ENCODE data around the gene BPIFB4. TPM values are rescaled to one million over a fixed set of nuclear protein-coding genes. Genes with fewer than 3 reads are reported as not detected.

Gene BPIFB4
- polyA plus RNA-seq, 1 of the 3 experiments (the other 2 are of a cell fraction) = not detected

GRCh38 chr20:33059136-33059535, 20.3 kb upstream of the BPIFB4 start:
- Histone ChIP-seq H3K36me3 (replicated peaks in 1 of 2; ENCODE audit: control insufficient read depth in 1 of 2, insufficient read depth in 2 of 2, low read length in 1 of 2) (no peaks in the 10 kb centered on the region), H3K9ac (no peak overlapping the region), H3K27ac (ENCODE audit: low read depth in 2 of 2, low read length in 1 of 2) (no peak overlapping the region), H4K20me1 (ENCODE audit: insufficient read depth) (no peaks in the 10 kb centered on the region), H3K4me1 (ENCODE audit: control insufficient read depth in 1 of 2, insufficient read depth in 2 of 2, low read depth in 1 of 2, low read length in 1 of 2) (no peaks in the 10 kb centered on the region), H3K79me2 (ENCODE audit: insufficient read depth) (no peaks in the 10 kb centered on the region), H3K4me3 (ENCODE audit: low read depth in 2 of 2, low read length in 1 of 2) (no peak overlapping the region), H3F3A (replicated peaks; ENCODE audit: insufficient read depth) (no peaks in the 10 kb centered on the region), H3K9me2 (no peaks in the 10 kb centered on the region), H3K9me3 (no peaks in the 10 kb centered on the region), H3K4me2 (no peak overlapping the region), H3K27me3 (ENCODE audit: insufficient read depth) (peaks cover 50% of the 10 kb centered on the region; the same call in 1 of the 2 replicates), H2AFZ (ENCODE audit: low read depth) (no peak overlapping the region)
- CTCF ChIA-PET = no interaction called here
- POLR2A ChIA-PET = no interaction called here
- DNase-seq = no peak
- TF ChIP-seq MAX (IDR thresholded peaks at IDR 0.05; ENCODE audit: low read depth) (no peak), JUND (IDR thresholded peaks at IDR 0.05) (no peak), TEAD4 (IDR thresholded peaks at IDR 0.05; ENCODE audit: borderline replicate concordance, insufficient read depth) (no peak)
- WGBS (ENCODE audit: low lambda C conversion rate) = 19% methylated on average over 4 of the region's 7 CpGs

GRCh38 chr20:33059741-33060390, 19.6 kb upstream of the BPIFB4 start:
- 23% methylated on average over 8 of the region's 22 CpGs for WGBS (ENCODE audit: low lambda C conversion rate)
- no peak overlapping the region for H3K9ac ChIP-seq
- POLR2A ChIA-PET = no interaction called here

More at GRCh38 chr20:33059741-33060390, 19.6 kb upstream of the BPIFB4 start:
- Histone ChIP-seq H3K4me3 (ENCODE audit: low read depth in 2 of 2, low read length in 1 of 2) (no peak overlapping the region), H2AFZ (ENCODE audit: low read depth) (no peak overlapping the region), H3K27ac (ENCODE audit: low read depth in 2 of 2, low read length in 1 of 2) (no peak overlapping the region), H3K36me3 (replicated peaks in 1 of 2; ENCODE audit: control insufficient read depth in 1 of 2, insufficient read depth in 2 of 2, low read length in 1 of 2) (no peaks in the 10 kb centered on the region), H3K27me3 (ENCODE audit: insufficient read depth) (peaks cover 43% of the 10 kb centered on the region; the same call in 1 of the 2 replicates), H3K9me2 (no peaks in the 10 kb centered on the region), H3K4me2 (no peak overlapping the region), H4K20me1 (ENCODE audit: insufficient read depth) (no peaks in the 10 kb centered on the region), H3K9me3 (no peaks in the 10 kb centered on the region), H3F3A (replicated peaks; ENCODE audit: insufficient read depth) (no peaks in the 10 kb centered on the region), H3K4me1 (ENCODE audit: control insufficient read depth in 1 of 2, insufficient read depth in 2 of 2, low read depth in 1 of 2, low read length in 1 of 2) (no peaks in the 10 kb centered on the region), H3K79me2 (ENCODE audit: insufficient read depth) (no peaks in the 10 kb centered on the region)
- no peak for TF ChIP-seq CHD2 (IDR thresholded peaks at IDR 0.05; ENCODE audit: low read length, partially characterized antibody)
- TF ChIP-seq SMC3 (IDR thresholded peaks at IDR 0.05; ENCODE audit: low read depth, low read length) = no peak
- no peak for TF ChIP-seq MEF2A (IDR thresholded peaks at IDR 0.05; ENCODE audit: borderline replicate concordance, low read depth)
- no peak for TF ChIP-seq MXI1 (IDR thresholded peaks at IDR 0.05; ENCODE audit: low read depth, low read length)
- no peak for TF ChIP-seq GABPA (IDR thresholded peaks at IDR 0.05; ENCODE audit: low read depth)
- TF ChIP-seq, protein P1, sequence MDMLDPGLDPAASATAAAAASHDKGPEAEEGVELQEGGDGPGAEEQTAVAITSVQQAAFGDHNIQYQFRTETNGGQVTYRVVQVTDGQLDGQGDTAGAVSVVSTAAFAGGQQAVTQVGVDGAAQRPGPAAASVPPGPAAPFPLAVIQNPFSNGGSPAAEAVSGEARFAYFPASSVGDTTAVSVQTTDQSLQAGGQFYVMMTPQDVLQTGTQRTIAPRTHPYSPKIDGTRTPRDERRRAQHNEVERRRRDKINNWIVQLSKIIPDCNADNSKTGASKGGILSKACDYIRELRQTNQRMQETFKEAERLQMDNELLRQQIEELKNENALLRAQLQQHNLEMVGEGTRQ (IDR thresholded peaks at IDR 0.05; ENCODE audit: borderline replicate concordance, low read depth, low read length) = no peak
- no peak for TF ChIP-seq MAX (IDR thresholded peaks at IDR 0.05; ENCODE audit: low read depth)
- no peak for TF ChIP-seq NFIC (IDR thresholded peaks at IDR 0.05; ENCODE audit: borderline replicate concordance)
- no peak for TF ChIP-seq RFX5 (IDR thresholded peaks at IDR 0.05; ENCODE audit: low read length)
- TF ChIP-seq, protein P2, sequence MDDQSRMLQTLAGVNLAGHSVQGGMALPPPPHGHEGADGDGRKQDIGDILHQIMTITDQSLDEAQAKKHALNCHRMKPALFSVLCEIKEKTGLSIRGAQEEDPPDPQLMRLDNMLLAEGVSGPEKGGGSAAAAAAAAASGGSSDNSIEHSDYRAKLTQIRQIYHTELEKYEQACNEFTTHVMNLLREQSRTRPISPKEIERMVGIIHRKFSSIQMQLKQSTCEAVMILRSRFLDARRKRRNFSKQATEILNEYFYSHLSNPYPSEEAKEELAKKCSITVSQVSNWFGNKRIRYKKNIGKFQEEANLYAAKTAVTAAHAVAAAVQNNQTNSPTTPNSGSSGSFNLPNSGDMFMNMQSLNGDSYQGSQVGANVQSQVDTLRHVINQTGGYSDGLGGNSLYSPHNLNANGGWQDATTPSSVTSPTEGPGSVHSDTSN (IDR thresholded peaks at IDR 0.05) = no peak
- no peak for TF ChIP-seq TAF1 (IDR thresholded peaks at IDR 0.05; ENCODE audit: borderline replicate concordance, low read depth, low read length)
- TF ChIP-seq JUND (IDR thresholded peaks at IDR 0.05) = no peak
- TF ChIP-seq REST (IDR thresholded peaks at IDR 0.05; ENCODE audit: low read depth, low read length) = no peak
- TF ChIP-seq, protein P3, sequence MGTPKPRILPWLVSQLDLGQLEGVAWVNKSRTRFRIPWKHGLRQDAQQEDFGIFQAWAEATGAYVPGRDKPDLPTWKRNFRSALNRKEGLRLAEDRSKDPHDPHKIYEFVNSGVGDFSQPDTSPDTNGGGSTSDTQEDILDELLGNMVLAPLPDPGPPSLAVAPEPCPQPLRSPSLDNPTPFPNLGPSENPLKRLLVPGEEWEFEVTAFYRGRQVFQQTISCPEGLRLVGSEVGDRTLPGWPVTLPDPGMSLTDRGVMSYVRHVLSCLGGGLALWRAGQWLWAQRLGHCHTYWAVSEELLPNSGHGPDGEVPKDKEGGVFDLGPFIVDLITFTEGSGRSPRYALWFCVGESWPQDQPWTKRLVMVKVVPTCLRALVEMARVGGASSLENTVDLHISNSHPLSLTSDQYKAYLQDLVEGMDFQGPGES (IDR thresholded peaks at IDR 0.05; ENCODE audit: low read depth, low read length) = no peak
- no peak for DNase-seq
- CTCF ChIA-PET = no interaction called here
